ENCODE results near the gene C3orf49.

C3orf49 gene

GRCh38 chr3:63855333-63855940 lies 36.3 kb downstream of the C3orf49 start:
- Histone ChIP-seq H3K27ac (ENCODE audit: low read depth, low read length) (no peak overlapping the region), H3K4me3 (ENCODE audit: low read length) (no peak overlapping the region), H3K4me1 (ENCODE audit: control insufficient read depth, insufficient read depth, low read length) (no peaks in the 10 kb centered on the region), H3K36me3 (ENCODE audit: control insufficient read depth, insufficient read depth, low read length) (no peaks in the 10 kb centered on the region), H3K9ac (ENCODE audit: low read length) (no peak overlapping the region), H3K27me3 (ENCODE audit: control insufficient read depth, insufficient read depth, low read length) (no peaks in the 10 kb centered on the region)

- Histone ChIP-seq H3K4me1 (ENCODE audit: control insufficient read depth, insufficient read depth, low read length) (peaks cover under 1% of the 10 kb centered on the region), H3K27me3 (ENCODE audit: control insufficient read depth, insufficient read depth, low read length) (no peaks in the 10 kb centered on the region), H3K4me3 (ENCODE audit: low read length) (no peak overlapping the region), H3K9ac (ENCODE audit: low read length) (no peak overlapping the region), H3K27ac (ENCODE audit: low read depth, low read length) (no peak overlapping the region), H3K36me3 (ENCODE audit: control insufficient read depth, insufficient read depth, low read length) (no peaks in the 10 kb centered on the region)
Measured at GRCh38 chr3:63857311-63857710, 38.2 kb downstream of the C3orf49 start.

GRCh38 chr3:63860776-63861175 lies 41.7 kb downstream of the C3orf49 start:
- H3K9ac ChIP-seq (ENCODE audit: low read length), result no peak overlapping the region
- no peak overlapping the region for H3K27ac ChIP-seq (ENCODE audit: low read depth, low read length)
- H3K4me1 ChIP-seq (ENCODE audit: control insufficient read depth, insufficient read depth, low read length), result peaks cover 11% of the 10 kb centered on the region
- no peaks in the 10 kb centered on the region for H3K27me3 ChIP-seq (ENCODE audit: control insufficient read depth, insufficient read depth, low read length)
- no peak overlapping the region for H3K4me3 ChIP-seq (ENCODE audit: low read length)
- H3K36me3 ChIP-seq (ENCODE audit: control insufficient read depth, insufficient read depth, low read length), result no peaks in the 10 kb centered on the region

GRCh38 chr3:63861306-63861705 lies 42.2 kb downstream of the C3orf49 start:
- no peaks in the 10 kb centered on the region for H3K36me3 ChIP-seq (ENCODE audit: control insufficient read depth, insufficient read depth, low read length)
- H3K4me3 ChIP-seq (ENCODE audit: low read length), result no peak overlapping the region
- H3K9ac ChIP-seq (ENCODE audit: low read length), result no peak overlapping the region
- peaks cover 11% of the 10 kb centered on the region for H3K4me1 ChIP-seq (ENCODE audit: control insufficient read depth, insufficient read depth, low read length)
- H3K27ac ChIP-seq (ENCODE audit: low read depth, low read length), result no peak overlapping the region
- H3K27me3 ChIP-seq (ENCODE audit: control insufficient read depth, insufficient read depth, low read length), result no peaks in the 10 kb centered on the region

GRCh38 chr3:63862804-63863149 lies 43.7 kb downstream of the C3orf49 start:
- Histone ChIP-seq H3K4me3 (ENCODE audit: low read length) (peak overlapping the region; percentile 88), H3K27me3 (ENCODE audit: control insufficient read depth, insufficient read depth, low read length) (no peaks in the 10 kb centered on the region), H3K9ac (ENCODE audit: low read length) (peak overlapping the region; percentile 75), H3K27ac (ENCODE audit: low read depth, low read length) (peak overlapping the region; percentile 83), H3K36me3 (ENCODE audit: control insufficient read depth, insufficient read depth, low read length) (no peaks in the 10 kb centered on the region), H3K4me1 (ENCODE audit: control insufficient read depth, insufficient read depth, low read length) (peaks cover 11% of the 10 kb centered on the region)

DNA sequence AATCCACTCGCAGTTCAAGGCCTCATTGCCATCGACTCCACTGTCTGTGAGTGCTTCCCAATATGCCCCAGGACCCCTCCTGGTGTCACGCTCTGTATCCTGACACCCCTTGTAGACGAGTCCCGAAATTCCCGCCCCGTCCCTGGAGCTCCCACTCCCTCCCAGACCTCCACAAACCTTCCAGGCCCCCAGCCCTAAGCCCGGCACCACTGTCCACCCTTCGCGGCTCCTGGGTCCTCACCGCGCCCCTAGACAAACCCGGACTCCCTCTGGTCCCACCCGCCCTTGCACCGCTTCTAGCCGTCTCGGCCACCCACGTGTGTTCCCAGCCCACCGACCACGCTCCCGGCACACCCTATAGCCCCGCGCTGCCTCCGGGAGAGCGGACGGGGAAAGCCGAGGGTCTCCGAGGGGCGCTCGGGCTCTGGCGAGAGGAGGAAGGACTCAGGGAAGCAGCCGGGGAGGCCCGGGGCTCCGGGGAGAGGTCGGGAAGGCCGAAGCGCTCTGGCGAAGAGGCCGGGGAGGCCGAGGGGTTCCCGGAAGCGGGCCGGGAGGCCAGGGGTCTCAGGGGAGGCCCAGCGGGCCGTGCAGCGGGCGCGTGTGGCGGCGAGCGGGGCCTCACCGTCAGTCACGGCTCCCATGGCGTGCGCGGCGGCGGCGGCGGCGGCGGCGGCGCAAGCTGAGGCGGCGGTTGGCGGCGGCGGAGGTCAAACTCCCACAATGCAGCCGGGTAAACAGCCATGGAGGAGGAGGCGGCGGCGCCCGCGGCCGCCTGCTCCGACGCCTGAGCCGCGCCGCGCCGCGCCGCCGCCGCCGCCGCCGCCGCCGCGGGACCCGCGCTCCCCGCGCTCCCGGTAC lies 44.3 kb downstream of the C3orf49 start, which contains the start of the genes ATXN7 and THOC7:
ATXN7 (plus strand) TSS at position 718 of the 858 bp plus-strand sequence. CDS start 48,732 bp downstream, outside the sequence.
THOC7 (minus strand) TSS at position 656 of the 858 bp plus-strand sequence; CDS start at position 641, 15 bp downstream.
- H3K4me3 ChIP-seq (ENCODE audit: low read length), result peak within 1 kb of the TSS; percentile 88
- H3K27me3 ChIP-seq (ENCODE audit: control insufficient read depth, insufficient read depth, low read length), result no peaks in the 10 kb centered on the region
- no peaks in the 10 kb centered on the region for H3K36me3 ChIP-seq (ENCODE audit: control insufficient read depth, insufficient read depth, low read length)
- H3K9ac ChIP-seq (ENCODE audit: low read length), result peak within 1 kb of the TSS; percentile 75
- peaks cover 11% of the 10 kb centered on the region for H3K4me1 ChIP-seq (ENCODE audit: control insufficient read depth, insufficient read depth, low read length)
- H3K27ac ChIP-seq (ENCODE audit: low read depth, low read length), result peak within 1 kb of the TSS; percentile 83

- Histone ChIP-seq H3K36me3 (ENCODE audit: control insufficient read depth, insufficient read depth, low read length) (no peaks in the 10 kb centered on the region), H3K9ac (ENCODE audit: low read length) (peak overlapping the region; percentile 29), H3K27me3 (ENCODE audit: control insufficient read depth, insufficient read depth, low read length) (no peaks in the 10 kb centered on the region), H3K27ac (ENCODE audit: low read depth, low read length) (peak overlapping the region; percentile 82), H3K4me1 (ENCODE audit: control insufficient read depth, insufficient read depth, low read length) (peaks cover 11% of the 10 kb centered on the region), H3K4me3 (ENCODE audit: low read length) (peak overlapping the region; percentile 73)
Measured at GRCh38 chr3:63864008-63864964, 45.2 kb downstream of the C3orf49 start.

GRCh38 chr3:63864965-63865327 lies 45.8 kb downstream of the C3orf49 start:
- peaks cover 11% of the 10 kb centered on the region for H3K4me1 ChIP-seq (ENCODE audit: control insufficient read depth, insufficient read depth, low read length)
- H3K9ac ChIP-seq (ENCODE audit: low read length), result peak overlapping the region; percentile 8
- peak overlapping the region; percentile 82 for H3K27ac ChIP-seq (ENCODE audit: low read depth, low read length)
- H3K27me3 ChIP-seq (ENCODE audit: control insufficient read depth, insufficient read depth, low read length), result no peaks in the 10 kb centered on the region
- H3K4me3 ChIP-seq (ENCODE audit: low read length), result peak overlapping the region; percentile 73
- H3K36me3 ChIP-seq (ENCODE audit: control insufficient read depth, insufficient read depth, low read length), result no peaks in the 10 kb centered on the region

GRCh38 chr3:63867225-63867624 lies 48.1 kb downstream of the C3orf49 start:
- Histone ChIP-seq H3K9ac (ENCODE audit: low read length) (no peak overlapping the region), H3K4me1 (ENCODE audit: control insufficient read depth, insufficient read depth, low read length) (peaks cover 11% of the 10 kb centered on the region), H3K27ac (ENCODE audit: low read depth, low read length) (no peak overlapping the region), H3K4me3 (ENCODE audit: low read length) (no peak overlapping the region), H3K36me3 (ENCODE audit: control insufficient read depth, insufficient read depth, low read length) (no peaks in the 10 kb centered on the region), H3K27me3 (ENCODE audit: control insufficient read depth, insufficient read depth, low read length) (no peaks in the 10 kb centered on the region)

DNA sequence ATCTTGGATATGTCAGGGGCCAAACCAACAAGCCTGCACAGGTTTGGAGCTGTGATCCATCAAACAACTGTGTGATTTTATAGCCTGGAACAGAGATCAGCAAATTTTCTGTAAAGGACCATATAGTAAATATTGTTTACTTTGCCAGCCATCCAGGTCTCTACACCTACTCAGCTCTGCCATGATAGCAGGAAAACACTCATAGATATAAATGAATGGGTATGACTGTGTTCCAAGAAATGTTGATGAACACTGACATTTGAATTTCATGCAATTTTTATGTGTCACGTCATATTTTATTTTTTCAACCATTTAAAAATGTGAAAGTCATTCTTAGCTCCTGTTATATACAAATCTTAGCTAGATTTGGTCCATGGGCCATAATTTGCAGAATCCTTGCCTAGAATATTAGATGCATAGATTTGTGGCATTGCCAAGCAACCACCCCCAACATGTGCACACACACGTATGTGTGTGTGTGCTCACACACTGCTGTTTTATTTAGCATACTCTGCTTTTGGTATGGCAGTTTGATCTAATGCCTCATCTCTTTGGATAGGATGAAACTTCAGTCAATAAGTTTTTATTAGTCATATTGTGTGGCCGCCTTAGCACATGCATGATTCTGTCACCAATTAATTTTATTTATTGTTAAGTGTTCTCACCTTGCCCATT lies 51.0 kb downstream of the C3orf49 start:
- Histone ChIP-seq H3K36me3 (ENCODE audit: control insufficient read depth, insufficient read depth, low read length) (no peaks in the 10 kb centered on the region), H3K27me3 (ENCODE audit: control insufficient read depth, insufficient read depth, low read length) (no peaks in the 10 kb centered on the region), H3K9ac (ENCODE audit: low read length) (no peak overlapping the region), H3K4me3 (ENCODE audit: low read length) (no peak overlapping the region), H3K4me1 (ENCODE audit: control insufficient read depth, insufficient read depth, low read length) (no peaks in the 10 kb centered on the region), H3K27ac (ENCODE audit: low read depth, low read length) (no peak overlapping the region)

GRCh38 chr3:63870615-63871005 lies 51.5 kb downstream of the C3orf49 start:
- Histone ChIP-seq H3K4me3 (ENCODE audit: low read length) (no peak overlapping the region), H3K36me3 (ENCODE audit: control insufficient read depth, insufficient read depth, low read length) (no peaks in the 10 kb centered on the region), H3K9ac (ENCODE audit: low read length) (no peak overlapping the region), H3K27me3 (ENCODE audit: control insufficient read depth, insufficient read depth, low read length) (no peaks in the 10 kb centered on the region), H3K27ac (ENCODE audit: low read depth, low read length) (no peak overlapping the region), H3K4me1 (ENCODE audit: control insufficient read depth, insufficient read depth, low read length) (no peaks in the 10 kb centered on the region)
